HEK293 (cell line): Measurements from ENCODE around the gene EPHX1.

Source experiments
- CTCF ChIA-PET: fragments of 350-600 bp; formaldehyde crosslinking; extraction: SDS; loops from one replicate; lab custom pipeline; 2021; ENCODE audit warnings: antibody characterized with exemption; lab: Yijun Ruan, JAX
- POLR2A ChIA-PET: fragments of 300-600 bp; formaldehyde crosslinking; extraction: SDS; loops from one replicate; lab custom pipeline; 2020; ENCODE audit warnings: antibody characterized with exemption, inconsistent platforms; lab: Yijun Ruan, JAX
- H3K27ac ChIP-seq: fragments of 200-500 bp; sonication (Bioruptor generic); 2 replicates; pipeline ENCODE4 v1.5.1; 2014; ENCODE audit warnings: low read depth, low read length, control low read depth, inconsistent platforms; ENCODE audit errors: extremely low read depth
- H3K36me3 ChIP-seq, 2 experiments: fragments of 200-500 bp in 1 of 2; sonication (Bioruptor generic) in 1 of 2; 1 replicate in 1 of 2; 2 replicates in 1 of 2; pipeline ENCODE4 v1.5.1; 2014 to 2017; ENCODE audit warnings: inconsistent platforms in 2 of 2, low read length in 2 of 2; ENCODE audit not compliant: control insufficient read depth in 2 of 2, insufficient read depth in 1 of 2
- H3K4me1 ChIP-seq: fragments of 200-500 bp; sonication (Bioruptor generic); 2 replicates; pipeline ENCODE4 v1.5.1; 2014; ENCODE audit warnings: mild to moderate bottlenecking, low read length, inconsistent platforms; ENCODE audit not compliant: control insufficient read depth, insufficient read depth
- H3K4me3 ChIP-seq: 2 replicates; pipeline ENCODE4 v1.5.1; 2011; ENCODE audit warnings: low read depth, mild to moderate bottlenecking, control low read depth, low read length, moderate library complexity
- H3K9me3 ChIP-seq: fragments of 200-500 bp; sonication (Bioruptor generic); 2 replicates; pipeline ENCODE4 v1.5.1; 2014; ENCODE audit warnings: low read depth, low read length, inconsistent platforms; ENCODE audit not compliant: control insufficient read depth, insufficient read depth
- KLF7 ChIP-seq: fragments of 450-650 bp; formaldehyde crosslinking; IDR thresholded peaks from 2 replicates; pipeline ENCODE4 v1.5.1; 2016; ENCODE audit warnings: missing biosample characterization, missing genetic modification characterization, borderline replicate concordance
- ZNF132 ChIP-seq: fragments of 450-650 bp; formaldehyde crosslinking; IDR thresholded peaks from 2 replicates; pipeline ENCODE4 v1.5.1; 2017; ENCODE audit warnings: missing biosample characterization, missing genetic modification characterization, borderline replicate concordance
- ZNF2 ChIP-seq: fragments of 450-650 bp; formaldehyde crosslinking; IDR thresholded peaks from 2 replicates; pipeline ENCODE4 v1.5.1; 2016; ENCODE audit warnings: missing biosample characterization, missing genetic modification characterization
- ZNF239 ChIP-seq: fragments of 450-650 bp; formaldehyde crosslinking; IDR thresholded peaks from 2 replicates; pipeline ENCODE4 v1.5.1; 2016; ENCODE audit warnings: missing biosample characterization, missing genetic modification characterization
- ZNF248 ChIP-seq: fragments of 450-650 bp; formaldehyde crosslinking; IDR thresholded peaks from 2 replicates; pipeline ENCODE4 v1.5.1; 2017; ENCODE audit warnings: missing biosample characterization, missing genetic modification characterization
- ZNF366 ChIP-seq: fragments of 450-650 bp; formaldehyde crosslinking; conservative IDR thresholded peaks from 2 replicates; pipeline ENCODE4 v1.5.1; 2016; ENCODE audit warnings: missing biosample characterization, missing genetic modification characterization
- ZNF391 ChIP-seq: fragments of 450-650 bp; formaldehyde crosslinking; IDR thresholded peaks from 2 replicates; pipeline ENCODE4 v1.5.1; 2016; ENCODE audit warnings: low read depth, missing biosample characterization, missing genetic modification characterization, borderline replicate concordance
- ZNF664 ChIP-seq: fragments of 450-650 bp; formaldehyde crosslinking; IDR thresholded peaks from 2 replicates; pipeline ENCODE4 v1.5.1; 2016; ENCODE audit warnings: missing biosample characterization, missing genetic modification characterization
- ZNF791 ChIP-seq: fragments of 450-650 bp; formaldehyde crosslinking; IDR thresholded peaks from 2 replicates; pipeline ENCODE4 v1.5.1; 2016; ENCODE audit warnings: missing biosample characterization, missing genetic modification characterization
- ZNF837 ChIP-seq: fragments of 450-650 bp; formaldehyde crosslinking; IDR thresholded peaks from 2 replicates; pipeline ENCODE4 v1.5.1; 2016; ENCODE audit warnings: missing biosample characterization, missing genetic modification characterization
- ZSCAN23 ChIP-seq: fragments of 450-650 bp; formaldehyde crosslinking; IDR thresholded peaks from 2 replicates; pipeline ENCODE4 v1.5.1; 2016; ENCODE audit warnings: missing biosample characterization, missing genetic modification characterization
- TF ChIP-seq, protein P1 (sequence below): fragments of 450-650 bp; formaldehyde crosslinking; IDR thresholded peaks from 2 replicates; pipeline ENCODE4 v1.5.1; 2016; ENCODE audit warnings: missing biosample characterization, missing genetic modification characterization
- TF ChIP-seq, protein P2 (sequence below): fragments of 450-650 bp; formaldehyde crosslinking; IDR thresholded peaks from 2 replicates; pipeline ENCODE4 v1.5.1; 2016; ENCODE audit warnings: missing biosample characterization, missing genetic modification characterization
- TF ChIP-seq, protein P3 (sequence below): fragments of 450-650 bp; formaldehyde crosslinking; IDR thresholded peaks from 2 replicates; pipeline ENCODE4 v1.5.1; 2016; ENCODE audit warnings: missing biosample characterization, missing genetic modification characterization
- TF ChIP-seq, protein P4 (sequence below): fragments of 450-650 bp; formaldehyde crosslinking; IDR thresholded peaks from 2 replicates; pipeline ENCODE4 v1.5.1; 2016; ENCODE audit warnings: missing biosample characterization, missing genetic modification characterization, borderline replicate concordance
- TF ChIP-seq, protein P5 (sequence below): fragments of 450-650 bp; formaldehyde crosslinking; IDR thresholded peaks from 2 replicates; pipeline ENCODE4 v1.5.1; 2017; ENCODE audit warnings: missing biosample characterization, mild to moderate bottlenecking, missing genetic modification characterization, moderate library complexity

Gene EPHX1

DNA sequence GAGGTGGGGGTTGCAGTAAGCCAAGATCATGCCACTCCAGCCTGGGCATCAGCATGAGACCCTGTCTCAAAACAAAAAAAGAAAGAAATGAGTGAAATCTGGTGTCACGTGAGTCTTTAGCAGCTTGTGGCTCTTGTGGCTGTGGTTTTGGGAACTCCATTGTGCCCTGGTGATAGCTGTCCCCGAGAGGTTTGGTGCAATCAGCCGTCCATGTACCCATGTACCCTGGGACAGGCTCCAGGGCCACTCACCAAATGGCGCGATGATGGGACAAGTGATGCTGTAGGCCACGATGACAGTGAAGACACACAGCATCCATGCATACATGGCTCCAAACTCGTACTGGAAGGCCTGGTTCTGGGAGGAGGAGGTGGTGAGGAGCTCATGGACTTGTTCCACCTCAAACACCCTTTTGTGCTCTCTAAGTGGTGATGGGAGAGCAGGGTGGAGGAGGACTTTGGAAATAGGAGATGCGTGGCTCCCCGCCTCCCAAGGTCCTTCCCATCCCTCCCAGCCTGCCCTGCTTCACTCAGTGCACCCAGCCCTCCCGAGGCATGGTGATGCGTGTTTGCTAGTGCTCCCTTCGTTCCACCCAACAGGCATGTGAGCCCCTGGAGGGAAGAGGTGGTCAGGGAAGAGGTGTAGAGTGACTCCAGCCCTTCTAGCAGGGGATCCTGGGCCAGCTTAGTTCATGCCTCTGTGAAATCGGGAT, 42.6 kb downstream of the EPHX1 start (continued):
- TF ChIP-seq, protein P1, sequence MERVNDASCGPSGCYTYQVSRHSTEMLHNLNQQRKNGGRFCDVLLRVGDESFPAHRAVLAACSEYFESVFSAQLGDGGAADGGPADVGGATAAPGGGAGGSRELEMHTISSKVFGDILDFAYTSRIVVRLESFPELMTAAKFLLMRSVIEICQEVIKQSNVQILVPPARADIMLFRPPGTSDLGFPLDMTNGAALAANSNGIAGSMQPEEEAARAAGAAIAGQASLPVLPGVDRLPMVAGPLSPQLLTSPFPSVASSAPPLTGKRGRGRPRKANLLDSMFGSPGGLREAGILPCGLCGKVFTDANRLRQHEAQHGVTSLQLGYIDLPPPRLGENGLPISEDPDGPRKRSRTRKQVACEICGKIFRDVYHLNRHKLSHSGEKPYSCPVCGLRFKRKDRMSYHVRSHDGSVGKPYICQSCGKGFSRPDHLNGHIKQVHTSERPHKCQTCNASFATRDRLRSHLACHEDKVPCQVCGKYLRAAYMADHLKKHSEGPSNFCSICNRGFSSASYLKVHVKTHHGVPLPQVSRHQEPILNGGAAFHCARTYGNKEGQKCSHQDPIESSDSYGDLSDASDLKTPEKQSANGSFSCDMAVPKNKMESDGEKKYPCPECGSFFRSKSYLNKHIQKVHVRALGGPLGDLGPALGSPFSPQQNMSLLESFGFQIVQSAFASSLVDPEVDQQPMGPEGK (tag by site-specific recombination) = no peak

DNA sequence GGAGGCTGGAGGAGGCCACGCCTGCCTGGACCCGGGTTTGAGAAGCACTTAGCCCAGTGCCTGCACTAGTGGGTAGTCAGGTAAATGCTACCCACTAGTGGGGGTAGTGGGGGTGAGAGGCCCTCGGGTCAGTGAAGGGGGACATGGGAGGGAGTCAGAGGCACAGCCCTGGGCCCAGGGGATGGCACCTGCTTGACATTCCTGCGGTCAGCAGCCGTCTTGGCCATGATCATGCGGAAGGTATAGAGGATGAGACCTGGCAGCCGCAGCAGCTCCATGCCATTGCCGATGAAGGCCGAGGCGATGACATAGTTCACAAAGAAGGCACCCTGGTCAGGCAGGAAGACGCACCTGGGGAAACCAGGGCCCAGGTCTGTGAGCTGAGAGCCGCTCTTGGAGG, 43.5 kb downstream of the EPHX1 start:
- Histone ChIP-seq H3K4me1 (no peaks in the 10 kb centered on the region), H3K4me3 (no peak overlapping the region), H3K27ac (no peak overlapping the region), H3K9me3 (no peaks in the 10 kb centered on the region), H3K36me3 (peaks cover 5 to 58% of the 10 kb centered on the region in 2 experiments; a peak in 2 of 3 replicates)
- CTCF ChIA-PET = interaction anchor here (0.6 to 1.2 kb wide), 4 partner anchors 23 to 379 kb away, joined by 3 to 5 read pairs (median 4); no protein-coding TSS in a partner anchor
- TF ChIP-seq, protein P2, sequence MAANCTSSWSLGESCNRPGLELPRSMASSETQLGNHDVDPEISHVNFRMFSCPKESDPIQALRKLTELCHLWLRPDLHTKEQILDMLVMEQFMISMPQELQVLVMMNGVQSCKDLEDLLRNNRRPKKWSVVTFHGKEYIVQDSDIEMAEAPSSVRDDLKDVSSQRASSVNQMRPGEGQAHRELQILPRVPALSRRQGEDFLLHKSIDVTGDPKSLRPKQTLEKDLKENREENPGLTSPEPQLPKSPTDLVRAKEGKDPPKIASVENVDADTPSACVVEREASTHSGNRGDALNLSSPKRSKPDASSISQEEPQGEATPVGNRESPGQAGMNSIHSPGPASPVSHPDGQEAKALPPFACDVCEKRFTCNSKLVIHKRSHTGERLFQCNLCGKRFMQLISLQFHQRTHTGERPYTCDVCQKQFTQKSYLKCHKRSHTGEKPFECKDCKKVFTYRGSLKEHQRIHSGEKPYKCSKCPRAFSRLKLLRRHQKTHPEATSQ (tag by site-specific recombination) = no peak
- TF ChIP-seq KLF7 (no peak), ZNF366 (tag by site-specific recombination) (no peak), ZNF837 (tag by site-specific recombination) (no peak), ZSCAN23 (tag by site-specific recombination) (no peak), ZNF248 (no peak), ZNF391 (tag by site-specific recombination) (no peak), ZNF664 (no peak), ZNF791 (no peak), ZNF2 (tag by site-specific recombination) (no peak), ZNF239 (tag by site-specific recombination) (no peak), ZNF132 (tag by site-specific recombination) (no peak)
- TF ChIP-seq, protein P3, sequence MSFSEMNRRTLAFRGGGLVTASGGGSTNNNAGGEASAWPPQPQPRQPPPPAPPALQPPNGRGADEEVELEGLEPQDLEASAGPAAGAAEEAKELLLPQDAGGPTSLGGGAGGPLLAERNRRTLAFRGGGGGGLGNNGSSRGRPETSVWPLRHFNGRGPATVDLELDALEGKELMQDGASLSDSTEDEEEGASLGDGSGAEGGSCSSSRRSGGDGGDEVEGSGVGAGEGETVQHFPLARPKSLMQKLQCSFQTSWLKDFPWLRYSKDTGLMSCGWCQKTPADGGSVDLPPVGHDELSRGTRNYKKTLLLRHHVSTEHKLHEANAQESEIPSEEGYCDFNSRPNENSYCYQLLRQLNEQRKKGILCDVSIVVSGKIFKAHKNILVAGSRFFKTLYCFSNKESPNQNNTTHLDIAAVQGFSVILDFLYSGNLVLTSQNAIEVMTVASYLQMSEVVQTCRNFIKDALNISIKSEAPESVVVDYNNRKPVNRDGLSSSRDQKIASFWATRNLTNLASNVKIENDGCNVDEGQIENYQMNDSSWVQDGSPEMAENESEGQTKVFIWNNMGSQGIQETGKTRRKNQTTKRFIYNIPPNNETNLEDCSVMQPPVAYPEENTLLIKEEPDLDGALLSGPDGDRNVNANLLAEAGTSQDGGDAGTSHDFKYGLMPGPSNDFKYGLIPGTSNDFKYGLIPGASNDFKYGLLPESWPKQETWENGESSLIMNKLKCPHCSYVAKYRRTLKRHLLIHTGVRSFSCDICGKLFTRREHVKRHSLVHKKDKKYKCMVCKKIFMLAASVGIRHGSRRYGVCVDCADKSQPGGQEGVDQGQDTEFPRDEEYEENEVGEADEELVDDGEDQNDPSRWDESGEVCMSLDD = no peak
- TF ChIP-seq, protein P4, sequence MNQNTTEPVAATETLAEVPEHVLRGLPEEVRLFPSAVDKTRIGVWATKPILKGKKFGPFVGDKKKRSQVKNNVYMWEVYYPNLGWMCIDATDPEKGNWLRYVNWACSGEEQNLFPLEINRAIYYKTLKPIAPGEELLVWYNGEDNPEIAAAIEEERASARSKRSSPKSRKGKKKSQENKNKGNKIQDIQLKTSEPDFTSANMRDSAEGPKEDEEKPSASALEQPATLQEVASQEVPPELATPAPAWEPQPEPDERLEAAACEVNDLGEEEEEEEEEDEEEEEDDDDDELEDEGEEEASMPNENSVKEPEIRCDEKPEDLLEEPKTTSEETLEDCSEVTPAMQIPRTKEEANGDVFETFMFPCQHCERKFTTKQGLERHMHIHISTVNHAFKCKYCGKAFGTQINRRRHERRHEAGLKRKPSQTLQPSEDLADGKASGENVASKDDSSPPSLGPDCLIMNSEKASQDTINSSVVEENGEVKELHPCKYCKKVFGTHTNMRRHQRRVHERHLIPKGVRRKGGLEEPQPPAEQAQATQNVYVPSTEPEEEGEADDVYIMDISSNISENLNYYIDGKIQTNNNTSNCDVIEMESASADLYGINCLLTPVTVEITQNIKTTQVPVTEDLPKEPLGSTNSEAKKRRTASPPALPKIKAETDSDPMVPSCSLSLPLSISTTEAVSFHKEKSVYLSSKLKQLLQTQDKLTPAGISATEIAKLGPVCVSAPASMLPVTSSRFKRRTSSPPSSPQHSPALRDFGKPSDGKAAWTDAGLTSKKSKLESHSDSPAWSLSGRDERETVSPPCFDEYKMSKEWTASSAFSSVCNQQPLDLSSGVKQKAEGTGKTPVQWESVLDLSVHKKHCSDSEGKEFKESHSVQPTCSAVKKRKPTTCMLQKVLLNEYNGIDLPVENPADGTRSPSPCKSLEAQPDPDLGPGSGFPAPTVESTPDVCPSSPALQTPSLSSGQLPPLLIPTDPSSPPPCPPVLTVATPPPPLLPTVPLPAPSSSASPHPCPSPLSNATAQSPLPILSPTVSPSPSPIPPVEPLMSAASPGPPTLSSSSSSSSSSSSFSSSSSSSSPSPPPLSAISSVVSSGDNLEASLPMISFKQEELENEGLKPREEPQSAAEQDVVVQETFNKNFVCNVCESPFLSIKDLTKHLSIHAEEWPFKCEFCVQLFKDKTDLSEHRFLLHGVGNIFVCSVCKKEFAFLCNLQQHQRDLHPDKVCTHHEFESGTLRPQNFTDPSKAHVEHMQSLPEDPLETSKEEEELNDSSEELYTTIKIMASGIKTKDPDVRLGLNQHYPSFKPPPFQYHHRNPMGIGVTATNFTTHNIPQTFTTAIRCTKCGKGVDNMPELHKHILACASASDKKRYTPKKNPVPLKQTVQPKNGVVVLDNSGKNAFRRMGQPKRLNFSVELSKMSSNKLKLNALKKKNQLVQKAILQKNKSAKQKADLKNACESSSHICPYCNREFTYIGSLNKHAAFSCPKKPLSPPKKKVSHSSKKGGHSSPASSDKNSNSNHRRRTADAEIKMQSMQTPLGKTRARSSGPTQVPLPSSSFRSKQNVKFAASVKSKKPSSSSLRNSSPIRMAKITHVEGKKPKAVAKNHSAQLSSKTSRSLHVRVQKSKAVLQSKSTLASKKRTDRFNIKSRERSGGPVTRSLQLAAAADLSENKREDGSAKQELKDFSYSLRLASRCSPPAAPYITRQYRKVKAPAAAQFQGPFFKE (tag by site-specific recombination) = no peak
- TF ChIP-seq, protein P5, sequence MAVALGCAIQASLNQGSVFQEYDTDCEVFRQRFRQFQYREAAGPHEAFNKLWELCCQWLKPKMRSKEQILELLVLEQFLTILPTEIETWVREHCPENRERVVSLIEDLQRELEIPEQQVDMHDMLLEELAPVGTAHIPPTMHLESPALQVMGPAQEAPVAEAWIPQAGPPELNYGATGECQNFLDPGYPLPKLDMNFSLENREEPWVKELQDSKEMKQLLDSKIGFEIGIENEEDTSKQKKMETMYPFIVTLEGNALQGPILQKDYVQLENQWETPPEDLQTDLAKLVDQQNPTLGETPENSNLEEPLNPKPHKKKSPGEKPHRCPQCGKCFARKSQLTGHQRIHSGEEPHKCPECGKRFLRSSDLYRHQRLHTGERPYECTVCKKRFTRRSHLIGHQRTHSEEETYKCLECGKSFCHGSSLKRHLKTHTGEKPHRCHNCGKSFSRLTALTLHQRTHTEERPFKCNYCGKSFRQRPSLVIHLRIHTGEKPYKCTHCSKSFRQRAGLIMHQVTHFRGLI (tag by site-specific recombination) = no peak
- POLR2A ChIA-PET = interaction anchor here (1.4 kb wide), 1 partner anchor 28 kb away, joined by 3 read pairs; no protein-coding TSS in a partner anchor
